Left lung (tissue), 10 donors: ENCODE data around the gene GRIN1. TPM values are rescaled to one million over a fixed set of nuclear protein-coding genes. Genes with fewer than 3 reads are reported as not detected.

ENCODE experiments used
- ATAC-seq: fragments of 200-7000 bp; cut with Tn5 transposase; one replicate; pipeline ENCODE4 v1.9.1; 2020; ENCODE audit warnings: moderate library complexity
- DNase-seq, 4 donors: peaks; one replicate each; pipeline ENCODE4 v3.0.0-alpha.2; 2013 to 2020
- H3K27ac ChIP-seq, 2 donors: fragments of 200-600 bp; sonication (generic) in 1 of 2; one replicate each; pipeline versions ENCODE4 v1.5.0 to v1.8.0; 2020 to 2021
- H3K27me3 ChIP-seq, 2 donors: fragments of 200-600 bp; sonication (generic) in 1 of 2; one replicate each; pipeline versions ENCODE4 v1.5.0 to v1.8.0; 2020 to 2021
- H3K36me3 ChIP-seq, 2 donors: fragments of 200-600 bp; sonication (generic) in 1 of 2; one replicate each; pipeline versions ENCODE4 v1.5.0 to v1.8.0; 2020 to 2021
- H3K4me1 ChIP-seq, 2 donors: fragments of 200-600 bp; one replicate each; pipeline ENCODE4 v1.8.0; 2021
- H3K4me3 ChIP-seq, 2 donors: fragments of 200-600 bp; sonication (generic) in 1 of 2; one replicate each; pipeline versions ENCODE4 v1.5.0 to v1.8.0; 2020 to 2021; ENCODE audit warnings: mild to moderate bottlenecking in 1 of 2
- H3K9me3 ChIP-seq, 2 donors: fragments of 200-600 bp; sonication (generic) in 1 of 2; one replicate each; pipeline versions ENCODE4 v1.5.0 to v1.8.0; 2020 to 2021
- CTCF ChIP-seq, 2 donors: fragments of 200-600 bp; sonication (generic) in 1 of 2; IDR thresholded peaks; one replicate each; pipeline versions ENCODE4 v1.5.0 to v1.8.0; 2021; ENCODE audit warnings: antibody characterized with exemption in 2 of 2
- intact Hi-C, 2 donors: fragments of 100-400 bp; cut with DNase I; formaldehyde crosslinking; loops; one replicate each; pipeline versions ENCODE4 v1.11.2 to v1.14.2; 2022
- polyA plus RNA-seq, 6 donors: library from polyadenylated mRNA; unstranded; fragments of 120-200 nt; gene quantifications; one replicate each; pipeline ENCODE4 v1.2.1, GENCODE V29; 2013; ENCODE audit not compliant: insufficient read length in 6 of 6
- total RNA-seq, 2 donors: library from RNA; stranded (reverse); fragmentation: NEBNext Ultra II Directional; extraction: Animal tissue kit (Norgen Biotek cat#: 25700); gene quantifications; one replicate each; pipeline ENCODE4 v1.2.1, GENCODE V29; 2021
- donor health status: DM: no; HTN: yes; CAD: no.
- donor health status: DM: no; HTN: no; CAD: no.

GRIN1 gene
- total and polyA plus RNA-seq, 8 donors = 0.15 to 0.55 (median 0.28) TPM

- peaks cover 4 to 73% of the 10 kb centered on the region in 2 donors for H3K27me3 ChIP-seq
- ATAC-seq (no peak), DNase-seq (peak in 1 of 4 donors; percentile 63)
- H3K4me1 ChIP-seq = no peaks in the 10 kb centered on the region
- H3K27ac ChIP-seq = no peak overlapping the region
- no peak overlapping the region for H3K4me3 ChIP-seq
- H3K9me3 ChIP-seq = no peaks in the 10 kb centered on the region
- intact Hi-C loops = no loop called here
- H3K36me3 ChIP-seq = no peaks in the 10 kb centered on the region
- TF ChIP-seq CTCF (IDR thresholded peaks at IDR 0.05) = no peak
These were observed 7.0 kb downstream of the GRIN1 start for GRCh38 chr9:137145731-137146526.

- Histone ChIP-seq H3K36me3 (no peaks in the 10 kb centered on the region), H3K27ac (no peak overlapping the region), H3K9me3 (no peaks in the 10 kb centered on the region), H3K4me3 (no peak overlapping the region), H3K27me3 (peaks cover 0 to 67% of the 10 kb centered on the region in 2 donors), H3K4me1 (no peaks in the 10 kb centered on the region)
- ATAC-seq = no peak
- intact Hi-C loops = no loop called here
- no peak for TF ChIP-seq CTCF (IDR thresholded peaks at IDR 0.05)
- DNase-seq = peak in 1 of 4 donors; percentile 41
These were observed 7.6 kb downstream of the GRIN1 start for GRCh38 chr9:137146527-137146918.

- Histone ChIP-seq H3K36me3 (no peaks in the 10 kb centered on the region), H3K27me3 (peaks cover 0 to 60% of the 10 kb centered on the region in 2 donors), H3K4me3 (no peak overlapping the region), H3K27ac (no peak overlapping the region), H3K4me1 (no peaks in the 10 kb centered on the region), H3K9me3 (no peaks in the 10 kb centered on the region)
- TF ChIP-seq CTCF (IDR thresholded peaks at IDR 0.05) = no peak
- ATAC-seq (no peak), DNase-seq (peak in 1 of 4 donors; percentile 58)
- intact Hi-C loops = no loop called here
These were observed 8.3 kb downstream of the GRIN1 start for GRCh38 chr9:137147091-137147792.

- H3K4me3 ChIP-seq = no peak overlapping the region
- no peaks in the 10 kb centered on the region for H3K4me1 ChIP-seq
- no peaks in the 10 kb centered on the region for H3K36me3 ChIP-seq
- no peak for DNase-seq
- H3K27ac ChIP-seq = no peak overlapping the region
- H3K9me3 ChIP-seq = no peaks in the 10 kb centered on the region
- ATAC-seq = no peak
- H3K27me3 ChIP-seq = peaks cover 0 to 55% of the 10 kb centered on the region in 2 donors
- no peak for TF ChIP-seq CTCF (IDR thresholded peaks at IDR 0.05)
- intact Hi-C loops = no loop called here
These were observed 8.8 kb downstream of the GRIN1 start for GRCh38 chr9:137147793-137148160.

GRCh38 chr9:137148242-137148641 is 9.3 kb downstream of the GRIN1 start:
- H3K9me3 ChIP-seq = no peaks in the 10 kb centered on the region

More at GRCh38 chr9:137148242-137148641, 9.3 kb downstream of the GRIN1 start:
- Histone ChIP-seq H3K27ac (no peak overlapping the region), H3K4me1 (no peaks in the 10 kb centered on the region), H3K36me3 (no peaks in the 10 kb centered on the region), H3K27me3 (peaks cover 0 to 50% of the 10 kb centered on the region in 2 donors), H3K4me3 (no peak overlapping the region)
- TF ChIP-seq CTCF (IDR thresholded peaks at IDR 0.05) = no peak
- DNase-seq (peak in 1 of 4 donors; percentile 54), ATAC-seq (no peak)
- intact Hi-C loops = no loop called here
